Posterior vena cava (tissue), 2 donors: ENCODE data around the gene ITGBL1. TPM values are rescaled to one million over a fixed set of nuclear protein-coding genes. Genes with fewer than 3 reads are reported as not detected.

Experiments
- DNase-seq: peaks from one replicate; pipeline ENCODE4 v3.0.0-alpha.2; 2020; ENCODE audit warnings: low spot score
- intact Hi-C, 2 donors: fragments of 100-400 bp; cut with DNase I; formaldehyde crosslinking; loops; one replicate each; pipeline versions ENCODE4 v1.14.1 to v1.14.2; 2022 to 2023
- long read RNA-seq, 2 donors: library from polyadenylated mRNA; unstranded; transcript quantifications; one replicate each; pipeline ENCODE4 v2.0.0, GENCODE V29; 2020 to 2021
- total RNA-seq, 2 donors: library from RNA; stranded (reverse); fragmentation: NEBNext Ultra II Directional; extraction: Animal tissue kit (Norgen Biotek cat#: 25700); gene quantifications; one replicate each; pipeline ENCODE4 v1.2.1, GENCODE V29; 2021
- donor health status: DM: yes; HTN: yes; CAD: no.
- donor health status: DM: yes; HTN: yes; CAD: no.

Gene ITGBL1, protein sequence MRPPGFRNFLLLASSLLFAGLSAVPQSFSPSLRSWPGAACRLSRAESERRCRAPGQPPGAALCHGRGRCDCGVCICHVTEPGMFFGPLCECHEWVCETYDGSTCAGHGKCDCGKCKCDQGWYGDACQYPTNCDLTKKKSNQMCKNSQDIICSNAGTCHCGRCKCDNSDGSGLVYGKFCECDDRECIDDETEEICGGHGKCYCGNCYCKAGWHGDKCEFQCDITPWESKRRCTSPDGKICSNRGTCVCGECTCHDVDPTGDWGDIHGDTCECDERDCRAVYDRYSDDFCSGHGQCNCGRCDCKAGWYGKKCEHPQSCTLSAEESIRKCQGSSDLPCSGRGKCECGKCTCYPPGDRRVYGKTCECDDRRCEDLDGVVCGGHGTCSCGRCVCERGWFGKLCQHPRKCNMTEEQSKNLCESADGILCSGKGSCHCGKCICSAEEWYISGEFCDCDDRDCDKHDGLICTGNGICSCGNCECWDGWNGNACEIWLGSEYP
- total RNA-seq: 100 to 1,000 TPM in 1 of 2 donors, 10 to 100 TPM in 1; 75.1 to 118 TPM
- long read RNA-seq, donor 1, full-length matches to known transcripts: 31 of 63 reads
- long read RNA-seq, donor 1, partial matches to known transcripts: 8 of 63 reads
- long read RNA-seq, donor 1, other reads (novel, unspliced or antisense): 24 of 63 reads
- long read RNA-seq, donor 2, full-length matches to known transcripts: 58 of 133 reads
- long read RNA-seq, donor 2, partial matches to known transcripts: 19 of 133 reads
- long read RNA-seq, donor 2, other reads (novel, unspliced or antisense): 56 of 133 reads

DNA sequence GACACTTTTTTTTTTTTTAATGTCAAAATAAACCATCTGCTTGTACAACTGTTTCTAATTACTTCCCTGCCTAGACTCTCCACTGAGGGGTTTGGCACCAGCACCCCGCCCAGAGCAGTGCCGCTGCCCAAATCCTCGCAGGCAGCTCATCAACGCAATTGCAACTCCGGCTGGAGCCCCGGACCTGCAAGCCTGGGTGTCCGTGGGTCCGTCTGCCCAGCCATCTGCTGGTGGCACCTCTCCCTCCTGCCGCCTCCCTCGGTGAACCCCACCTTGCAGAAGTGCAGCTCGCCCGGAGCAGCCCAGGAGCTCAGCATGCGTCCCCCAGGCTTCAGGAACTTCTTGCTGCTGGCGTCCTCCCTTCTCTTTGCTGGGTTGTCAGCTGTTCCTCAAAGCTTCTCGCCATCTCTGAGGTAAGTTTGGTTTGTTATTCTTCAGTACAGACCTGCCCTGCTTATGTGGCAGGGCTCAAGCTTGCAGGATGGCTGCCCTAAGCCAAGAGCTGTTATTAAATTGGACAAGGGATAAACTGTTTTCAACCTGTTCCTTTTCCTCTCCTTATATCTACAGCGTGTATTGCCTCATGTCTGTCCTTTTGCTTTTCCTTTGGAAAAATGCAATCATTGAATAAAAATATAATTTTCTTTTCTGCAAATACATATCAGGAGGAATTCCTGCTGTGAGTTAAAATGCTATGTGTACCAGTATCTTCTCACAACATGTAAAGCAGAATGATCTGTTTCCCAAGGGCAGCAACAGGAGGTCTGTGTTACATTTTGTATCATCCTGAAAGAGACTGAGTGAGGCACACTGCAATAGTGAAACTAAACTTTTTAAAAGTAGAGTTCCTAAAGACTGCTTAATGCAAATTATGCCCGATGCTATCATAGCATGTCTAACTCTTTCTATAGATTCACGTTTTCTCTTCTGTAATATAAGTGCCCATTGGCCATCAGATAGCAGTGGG is at the start of gene ITGBL1:
Gene ITGBL1, plus strand, starts transcription at position 157 of the 967 bp plus-strand sequence. Its CDS starts 159 bp downstream, at position 316.
- intact Hi-C loops: loop anchor here (10.0 kb wide), 2 partner anchors 58 to 148 kb away; no protein-coding TSS in a partner anchor
- no peak for DNase-seq

DNA sequence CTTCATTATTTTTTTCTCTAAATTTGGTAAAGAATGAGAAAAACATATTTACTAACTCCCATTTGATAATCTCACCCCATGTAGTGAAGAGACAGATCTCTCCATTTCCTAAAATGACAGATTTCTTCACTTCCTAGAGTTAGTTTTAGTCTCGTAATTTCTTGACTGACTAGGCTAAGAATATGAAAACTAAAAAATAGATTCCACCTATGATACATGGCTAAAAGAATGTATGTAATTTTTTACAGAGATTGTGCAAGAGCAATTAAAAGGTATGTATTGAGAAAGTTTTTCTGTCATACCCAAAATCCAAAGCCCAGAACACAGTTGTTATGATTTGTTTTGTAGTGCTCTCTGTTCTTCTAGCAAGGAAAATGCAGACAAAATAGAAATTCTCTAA is 45.7 kb upstream of the ITGBL1 start:
- no peak for DNase-seq
- intact Hi-C loops: no loop called here

DNA sequence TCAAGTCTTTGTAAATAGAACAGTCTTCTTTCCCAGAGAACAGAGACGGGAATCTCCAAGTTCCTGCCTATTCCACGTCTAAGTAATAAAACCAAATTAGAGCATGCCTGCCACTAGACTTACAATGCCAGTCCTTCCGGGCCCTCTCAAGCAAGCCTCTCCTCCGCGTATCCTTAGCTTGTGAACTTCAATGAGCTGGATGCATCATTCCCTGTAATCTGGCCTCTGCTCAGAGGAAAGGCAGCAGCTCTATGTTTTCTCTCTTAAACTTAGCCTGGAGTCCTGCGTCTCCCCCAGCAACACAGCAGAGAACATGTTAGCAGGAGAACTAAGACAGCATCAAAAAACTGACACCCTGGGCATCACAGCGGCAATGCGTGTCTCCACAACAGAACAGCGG is 44.3 kb upstream of the ITGBL1 start:
- DNase-seq: no peak
- intact Hi-C loops: no loop called here

DNA sequence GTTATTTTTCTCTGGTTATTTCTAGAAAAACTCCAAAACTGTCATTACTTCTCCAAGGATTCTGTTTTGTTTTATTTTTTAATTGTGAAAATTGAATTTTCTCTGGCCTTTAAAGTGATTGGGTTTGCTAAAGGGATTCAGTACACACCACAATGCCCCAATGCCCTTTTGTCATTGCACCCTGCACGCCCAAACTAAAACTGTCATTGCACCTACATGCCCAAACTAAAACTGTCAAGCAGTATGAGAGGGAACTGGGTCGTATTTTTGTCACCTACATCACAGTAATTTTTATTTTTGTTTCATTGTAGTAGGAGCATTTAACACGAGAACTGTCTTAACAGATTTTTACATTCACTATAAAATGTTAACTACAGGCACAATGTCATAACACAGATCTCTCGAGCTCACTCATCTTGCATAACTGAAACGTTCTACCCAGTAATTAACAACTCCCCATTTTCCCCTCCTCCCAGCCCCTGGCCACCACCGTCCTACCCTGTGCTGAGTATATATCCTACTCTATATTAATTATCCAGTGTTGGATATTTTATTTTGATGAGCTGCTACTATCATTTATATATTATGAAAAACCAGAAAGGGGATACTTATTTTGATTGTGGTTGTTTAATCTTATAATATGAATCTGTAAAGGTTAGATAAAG is 43.4 kb upstream of the ITGBL1 start:
- DNase-seq: no peak
- intact Hi-C loops: no loop called here

DNA sequence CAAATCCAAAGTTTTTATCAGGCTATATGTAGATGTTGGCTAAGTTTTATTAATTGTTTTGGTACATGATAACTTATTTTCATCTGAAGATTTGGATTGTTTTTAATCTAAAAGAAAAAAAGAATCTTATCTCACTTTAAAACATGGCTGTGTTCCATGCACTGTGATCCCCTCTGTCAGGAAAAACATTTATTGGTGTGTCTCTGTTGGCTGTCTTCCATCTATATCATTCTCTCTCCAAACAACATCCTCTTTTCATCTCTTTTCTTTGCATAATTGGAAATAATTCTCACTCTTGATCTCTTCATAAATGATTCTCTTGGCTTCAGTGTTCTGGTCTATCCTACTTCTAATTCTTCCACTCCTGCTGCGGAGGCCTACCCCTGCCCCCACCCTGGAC is 40.4 kb upstream of the ITGBL1 start:
- intact Hi-C loops: no loop called here
- DNase-seq: no peak

DNA sequence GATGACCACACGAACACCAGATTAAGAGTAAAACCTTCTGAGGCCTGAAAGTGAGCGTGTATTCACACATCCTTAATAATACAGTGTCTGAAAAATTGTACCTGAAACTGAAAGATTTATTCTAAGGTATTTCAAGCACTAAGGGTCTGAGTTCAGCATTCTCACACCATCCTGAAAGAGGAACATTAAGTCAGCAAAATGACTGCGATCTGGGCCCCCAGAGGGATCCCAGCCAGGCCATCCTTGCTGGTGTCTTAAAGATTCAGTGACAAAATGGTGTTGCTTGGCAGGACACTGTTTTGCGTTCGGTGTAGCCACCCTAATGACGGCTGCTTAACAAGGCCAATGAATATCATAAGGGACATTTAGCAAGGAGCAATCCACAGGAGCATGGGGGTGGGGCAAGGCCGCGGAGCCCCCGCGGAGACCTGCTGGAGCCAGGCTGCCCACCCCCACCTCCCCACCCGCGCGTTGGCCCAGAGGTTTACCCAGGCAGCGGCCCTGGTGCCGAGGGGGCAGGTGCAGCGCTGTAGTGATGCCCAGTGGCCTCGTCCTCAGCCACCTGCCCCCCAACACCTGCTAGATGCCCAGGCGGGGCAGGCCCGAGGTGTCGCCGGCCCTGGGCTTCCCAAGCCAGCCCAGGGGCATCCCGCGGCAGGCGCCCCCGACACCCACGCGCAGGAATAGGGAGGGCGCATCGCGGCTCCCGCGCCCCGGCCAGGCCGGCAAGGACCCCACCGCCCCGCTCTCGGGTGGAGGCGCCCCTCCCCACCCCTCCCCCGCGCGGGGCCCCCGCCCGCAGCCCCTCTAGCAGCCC is 36.9 kb upstream of the ITGBL1 start:
- DNase-seq: peak; percentile 79
- intact Hi-C loops: no loop called here

DNA sequence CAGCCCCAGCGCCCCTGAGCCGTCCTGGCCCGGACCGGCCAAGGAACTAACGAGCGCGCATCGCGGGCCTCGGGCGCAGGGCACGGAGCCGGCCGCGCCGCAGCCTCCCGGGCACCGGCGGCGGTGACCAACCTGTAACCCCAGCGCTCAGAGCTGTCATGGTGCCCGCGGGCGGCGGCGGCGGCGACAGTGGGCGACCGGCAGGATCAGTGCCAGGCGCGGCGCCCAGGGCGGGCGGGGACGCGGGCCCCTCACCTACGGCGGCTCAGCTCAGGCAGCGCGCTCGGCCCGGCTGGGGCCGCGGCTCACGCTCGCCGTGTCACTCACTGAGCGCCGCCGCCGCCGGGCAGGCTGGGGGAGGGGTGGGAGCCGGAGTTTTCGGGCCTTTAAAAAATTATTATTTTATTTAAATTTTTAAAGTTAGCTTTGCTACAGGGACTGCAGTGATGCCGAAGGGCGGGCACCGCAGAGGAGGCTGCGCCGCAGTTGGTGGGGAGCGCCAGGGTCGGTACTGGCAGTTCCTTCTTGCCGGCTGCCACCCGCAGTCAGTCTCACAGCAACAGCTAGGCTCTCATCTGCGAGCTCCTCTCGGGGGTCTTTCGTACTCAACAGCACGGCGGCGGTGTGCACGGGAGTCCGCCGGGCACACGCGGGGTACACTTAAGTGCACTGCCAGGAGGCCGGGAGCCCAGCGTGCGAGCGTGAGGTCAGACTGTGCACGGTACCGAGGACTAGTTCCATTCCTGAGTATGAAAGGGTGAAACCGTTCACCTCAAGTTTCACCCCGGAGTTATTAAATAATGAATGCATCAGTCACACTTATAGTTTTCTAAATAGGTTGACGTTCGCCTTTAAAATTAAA is 36.1 kb upstream of the ITGBL1 start, which contains the start of gene NALCN:
Gene NALCN, minus strand, starts transcription at position 328 of the 862 bp plus-strand sequence. CDS start 17,382 bp downstream, outside the sequence.
- DNase-seq: peak; percentile 82
- intact Hi-C loops: no loop called here

DNA sequence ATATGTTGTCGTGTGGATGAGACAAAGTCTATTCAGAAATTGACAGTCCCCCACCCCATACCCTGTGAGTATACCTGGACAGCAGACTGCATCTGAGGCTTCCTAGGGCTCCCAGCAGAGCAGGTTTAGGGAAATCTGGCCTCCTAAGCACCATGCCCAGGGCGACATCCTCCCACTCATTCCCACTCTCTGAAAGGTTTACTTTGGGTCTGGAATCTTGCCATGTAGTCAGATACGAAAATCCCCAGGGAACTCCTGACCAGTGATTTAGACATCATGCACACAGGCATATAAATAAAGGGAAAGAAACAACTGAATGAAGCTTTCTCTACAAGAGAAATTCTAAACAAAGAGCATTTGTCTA is 35.5 kb upstream of the ITGBL1 start:
- intact Hi-C loops: no loop called here

DNA sequence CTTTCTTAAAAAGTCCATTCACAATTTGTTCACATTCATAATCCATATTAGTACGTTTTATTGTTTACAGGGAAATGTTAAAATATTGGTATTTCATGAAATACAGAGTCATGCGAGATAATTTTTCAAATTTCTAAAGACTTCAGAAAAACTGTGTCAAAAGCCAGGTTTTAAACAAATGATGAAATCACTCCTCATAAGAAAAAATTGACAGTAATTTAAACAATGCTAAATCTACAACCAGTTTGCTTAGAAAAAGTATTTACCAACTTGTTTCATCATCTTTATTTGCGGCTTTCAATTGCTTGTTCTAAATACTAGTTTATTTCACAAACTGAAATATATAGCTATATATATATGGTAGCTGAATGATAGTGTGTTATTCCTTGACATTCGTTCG is 35.0 kb upstream of the ITGBL1 start:
- intact Hi-C loops: no loop called here
- no peak for DNase-seq

More for the DNA sequence above, 35.5 kb upstream of the ITGBL1 start:
- DNase-seq: no peak

DNA sequence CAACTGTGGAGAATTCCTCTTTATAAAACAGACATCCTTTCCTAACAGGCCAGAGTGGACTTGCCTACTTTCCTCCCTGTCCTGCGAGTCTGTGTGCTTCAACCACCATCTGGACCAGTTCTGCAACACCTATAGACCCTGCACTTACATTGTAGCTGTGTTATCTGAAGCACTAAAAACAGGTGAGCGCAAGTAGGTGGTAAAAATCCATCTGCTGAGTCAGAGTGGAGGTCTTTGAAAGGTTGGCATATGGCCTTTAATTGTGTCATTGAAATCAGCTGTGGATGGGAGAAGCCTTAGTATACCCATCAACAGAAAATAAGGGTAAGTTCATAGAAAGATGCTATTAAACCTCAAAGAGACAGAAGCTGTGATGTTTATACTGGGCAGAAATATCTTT is 28.6 kb upstream of the ITGBL1 start:
- intact Hi-C loops: no loop called here
- no peak for DNase-seq

DNA sequence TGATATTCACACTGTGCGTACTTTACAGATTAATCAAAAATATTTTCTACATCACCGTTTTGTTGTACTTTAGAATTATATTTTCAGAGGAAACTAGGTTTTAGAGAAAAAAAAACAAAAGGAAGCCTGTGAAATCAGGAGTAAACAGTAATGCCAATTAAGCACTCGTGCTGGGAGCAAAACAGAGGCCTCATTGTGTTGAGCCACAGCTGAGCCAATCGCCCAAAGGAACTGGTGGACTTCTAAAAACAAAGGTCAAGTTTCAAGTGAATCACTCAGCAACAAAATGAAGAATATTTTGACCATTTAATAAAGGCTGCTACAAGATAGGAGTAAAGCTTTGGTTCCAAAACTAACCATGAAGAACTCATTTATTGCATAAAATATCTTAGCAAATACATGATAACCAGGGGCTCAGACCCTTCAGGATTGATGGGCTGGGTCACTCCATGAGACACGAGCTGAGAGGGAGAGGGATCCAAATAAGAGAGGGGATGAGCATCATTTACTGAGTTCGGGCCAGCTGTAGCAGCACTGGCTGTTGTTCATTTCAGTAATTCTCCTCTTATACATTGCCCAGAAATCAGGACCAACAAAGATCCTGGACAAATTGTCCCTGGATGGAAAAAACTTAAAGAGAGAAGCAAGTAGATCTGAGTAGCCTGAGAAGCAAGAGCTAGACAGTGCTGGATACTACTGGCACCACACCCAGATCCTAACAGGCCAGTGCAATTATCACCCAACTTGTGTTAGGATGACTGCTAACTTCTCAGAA is 27.9 kb upstream of the ITGBL1 start:
- intact Hi-C loops: no loop called here
- DNase-seq: no peak

DNA sequence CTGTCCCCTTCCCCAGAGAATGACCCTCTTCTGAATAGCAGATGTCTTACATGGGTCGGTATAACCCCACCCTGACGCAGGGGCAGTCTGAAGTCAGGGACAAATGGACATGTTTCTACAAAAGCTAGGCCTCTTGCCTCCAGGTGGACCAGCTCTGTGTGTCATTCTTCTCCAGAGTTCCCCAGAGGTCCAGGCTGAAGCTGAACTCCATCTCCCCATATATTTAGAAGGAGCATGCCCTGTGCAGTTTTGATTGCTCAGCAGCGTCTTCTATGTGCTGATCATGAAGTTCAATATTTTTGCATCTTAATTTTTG is 27.4 kb upstream of the ITGBL1 start:
- intact Hi-C loops: no loop called here
- no peak for DNase-seq

DNA sequence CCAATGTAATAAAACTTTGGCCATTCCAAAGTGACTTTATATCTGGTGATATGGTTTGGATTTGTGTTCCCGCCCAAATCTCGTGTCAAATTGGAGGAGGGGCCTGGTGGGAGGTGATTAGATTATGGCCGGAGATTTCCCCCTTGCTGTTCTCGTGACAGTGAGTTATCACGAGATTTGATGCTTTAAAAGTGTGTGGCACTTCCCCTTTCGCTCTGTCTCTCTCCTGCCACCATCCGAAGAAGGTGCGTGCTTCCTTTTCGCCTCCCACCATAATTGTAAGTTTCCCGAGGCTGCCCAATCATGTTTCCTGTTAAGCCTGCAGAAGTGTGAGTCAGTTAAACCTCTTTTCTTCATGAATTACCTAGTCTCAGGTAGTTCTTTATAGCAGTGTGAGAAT is 26.9 kb upstream of the ITGBL1 start:
- intact Hi-C loops: no loop called here
- DNase-seq: no peak

DNA sequence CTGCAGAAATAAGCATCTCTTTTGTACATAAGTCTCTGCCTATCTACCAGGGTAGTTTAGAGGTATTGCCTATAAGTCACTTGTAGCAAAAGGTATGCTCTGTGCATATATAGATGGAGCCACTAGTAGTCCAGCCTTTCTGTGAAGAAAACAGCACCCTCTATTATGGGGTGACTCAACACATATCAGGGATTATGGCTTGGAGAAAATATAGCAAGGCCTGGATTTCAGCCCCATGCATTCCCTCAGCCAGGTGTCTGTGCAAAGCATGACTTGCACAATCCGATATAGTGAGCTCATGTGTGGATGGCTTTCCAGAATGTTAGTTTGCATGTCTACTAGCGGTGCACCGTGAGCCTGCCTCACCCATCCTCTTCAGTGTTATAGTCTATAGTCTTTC is 22.7 kb upstream of the ITGBL1 start:
- intact Hi-C loops: no loop called here

DNA sequence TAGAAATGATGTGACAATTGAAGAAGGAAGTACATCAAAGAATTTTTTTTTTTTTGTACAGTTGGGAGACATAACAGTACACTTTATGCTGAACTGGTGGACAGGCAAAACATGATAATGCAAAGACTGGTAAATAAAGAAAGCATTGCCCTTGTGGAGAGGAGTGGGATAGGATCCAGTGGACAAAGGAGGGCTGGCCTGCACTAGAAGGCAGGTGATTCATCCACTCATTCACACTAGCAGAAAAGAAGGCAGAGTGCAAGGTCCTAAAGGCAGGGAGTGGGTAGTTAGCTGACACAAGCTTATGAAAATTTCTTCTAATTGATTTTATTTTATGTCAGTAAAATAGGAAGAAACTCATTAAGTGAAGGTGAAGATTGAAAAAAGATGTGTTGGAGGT is 18.6 kb upstream of the ITGBL1 start:
- intact Hi-C loops: no loop called here

More for the DNA sequence above, 22.7 kb upstream of the ITGBL1 start:
- DNase-seq: no peak

DNA sequence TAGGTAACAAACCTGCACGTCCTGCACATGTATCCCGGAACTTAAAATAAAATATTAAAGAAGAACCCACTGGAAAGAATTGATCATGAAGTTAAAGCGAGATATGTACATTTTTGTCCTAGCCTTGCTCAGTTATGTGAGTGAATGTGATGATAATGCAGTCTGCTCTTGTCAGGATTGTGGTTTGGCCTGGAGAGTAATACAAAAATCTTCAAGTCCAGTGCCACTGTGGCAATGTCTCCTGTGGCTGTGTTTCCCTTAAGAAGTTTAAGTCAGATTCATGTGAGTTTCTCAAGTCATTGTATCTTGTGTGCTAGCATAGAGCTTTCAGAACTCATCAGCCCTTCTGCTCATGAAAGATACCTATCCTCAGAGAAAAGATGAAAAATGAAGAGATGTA is 18.0 kb upstream of the ITGBL1 start:
- intact Hi-C loops: no loop called here
- DNase-seq: no peak

More for the DNA sequence above, 18.6 kb upstream of the ITGBL1 start:
- DNase-seq: no peak

DNA sequence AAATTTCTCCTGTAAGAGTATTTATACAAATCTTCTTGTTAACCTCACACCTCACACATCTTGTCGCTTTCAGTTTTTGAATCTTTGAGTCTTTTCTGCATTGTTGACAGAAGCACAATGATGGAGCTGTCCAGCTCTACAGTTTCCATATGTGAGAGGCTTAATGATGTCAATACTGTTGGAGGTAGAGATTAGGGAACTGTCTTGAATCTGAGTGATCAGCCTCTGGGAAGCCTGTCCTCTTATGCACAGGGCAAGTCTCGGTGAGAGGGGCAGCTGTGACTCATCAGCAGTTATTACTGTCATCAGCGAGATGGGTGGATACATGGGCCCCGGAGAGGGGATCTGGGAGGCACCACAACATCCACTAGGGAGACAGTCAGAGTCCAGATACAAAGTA is 4.6 kb upstream of the ITGBL1 start:
- intact Hi-C loops: no loop called here
- DNase-seq: no peak
